ENCODE results near the gene TMEM150A. TPM values are rescaled to one million over a fixed set of nuclear protein-coding genes. Genes with fewer than 3 reads are reported as not detected.

TMEM150A gene
- total and polyA plus RNA-seq, 2 of the 13 experiments (the other 11 are each of a cell fraction or from before 2014, with no cell fraction given) = 30.1 to 70.4 TPM

- TF ChIP-seq E2F5 (CRISPR knock-in tag; conservative IDR thresholded peaks at IDR 0.05) = no peak
- TF ChIP-seq, protein P1, sequence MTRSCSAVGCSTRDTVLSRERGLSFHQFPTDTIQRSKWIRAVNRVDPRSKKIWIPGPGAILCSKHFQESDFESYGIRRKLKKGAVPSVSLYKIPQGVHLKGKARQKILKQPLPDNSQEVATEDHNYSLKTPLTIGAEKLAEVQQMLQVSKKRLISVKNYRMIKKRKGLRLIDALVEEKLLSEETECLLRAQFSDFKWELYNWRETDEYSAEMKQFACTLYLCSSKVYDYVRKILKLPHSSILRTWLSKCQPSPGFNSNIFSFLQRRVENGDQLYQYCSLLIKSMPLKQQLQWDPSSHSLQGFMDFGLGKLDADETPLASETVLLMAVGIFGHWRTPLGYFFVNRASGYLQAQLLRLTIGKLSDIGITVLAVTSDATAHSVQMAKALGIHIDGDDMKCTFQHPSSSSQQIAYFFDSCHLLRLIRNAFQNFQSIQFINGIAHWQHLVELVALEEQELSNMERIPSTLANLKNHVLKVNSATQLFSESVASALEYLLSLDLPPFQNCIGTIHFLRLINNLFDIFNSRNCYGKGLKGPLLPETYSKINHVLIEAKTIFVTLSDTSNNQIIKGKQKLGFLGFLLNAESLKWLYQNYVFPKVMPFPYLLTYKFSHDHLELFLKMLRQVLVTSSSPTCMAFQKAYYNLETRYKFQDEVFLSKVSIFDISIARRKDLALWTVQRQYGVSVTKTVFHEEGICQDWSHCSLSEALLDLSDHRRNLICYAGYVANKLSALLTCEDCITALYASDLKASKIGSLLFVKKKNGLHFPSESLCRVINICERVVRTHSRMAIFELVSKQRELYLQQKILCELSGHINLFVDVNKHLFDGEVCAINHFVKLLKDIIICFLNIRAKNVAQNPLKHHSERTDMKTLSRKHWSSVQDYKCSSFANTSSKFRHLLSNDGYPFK (CRISPR knock-in tag; IDR thresholded peaks at IDR 0.05; ENCODE audit: borderline replicate concordance) = no peak
- TF ChIP-seq, protein P2, sequence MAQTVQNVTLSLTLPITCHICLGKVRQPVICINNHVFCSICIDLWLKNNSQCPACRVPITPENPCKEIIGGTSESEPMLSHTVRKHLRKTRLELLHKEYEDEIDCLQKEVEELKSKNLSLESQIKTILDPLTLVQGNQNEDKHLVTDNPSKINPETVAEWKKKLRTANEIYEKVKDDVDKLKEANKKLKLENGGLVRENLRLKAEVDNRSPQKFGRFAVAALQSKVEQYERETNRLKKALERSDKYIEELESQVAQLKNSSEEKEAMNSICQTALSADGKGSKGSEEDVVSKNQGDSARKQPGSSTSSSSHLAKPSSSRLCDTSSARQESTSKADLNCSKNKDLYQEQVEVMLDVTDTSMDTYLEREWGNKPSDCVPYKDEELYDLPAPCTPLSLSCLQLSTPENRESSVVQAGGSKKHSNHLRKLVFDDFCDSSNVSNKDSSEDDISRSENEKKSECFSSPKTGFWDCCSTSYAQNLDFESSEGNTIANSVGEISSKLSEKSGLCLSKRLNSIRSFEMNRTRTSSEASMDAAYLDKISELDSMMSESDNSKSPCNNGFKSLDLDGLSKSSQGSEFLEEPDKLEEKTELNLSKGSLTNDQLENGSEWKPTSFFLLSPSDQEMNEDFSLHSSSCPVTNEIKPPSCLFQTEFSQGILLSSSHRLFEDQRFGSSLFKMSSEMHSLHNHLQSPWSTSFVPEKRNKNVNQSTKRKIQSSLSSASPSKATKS (CRISPR knock-in tag; IDR thresholded peaks at IDR 0.05) = no peak
- no peak for TF ChIP-seq GABPA (IDR thresholded peaks at IDR 0.05; ENCODE audit: low read depth, low read length)
- TF ChIP-seq GABPA (CRISPR knock-in tag; IDR thresholded peaks at IDR 0.05; ENCODE audit: low read depth) = no peak
- no peak; the same call in 1 of the 2 replicates for TF ChIP-seq ZC3H13 (CRISPR knock-in tag; IDR thresholded peaks at IDR 0.05)
- no peak for TF ChIP-seq ZFP36L2 (CRISPR knock-in tag; IDR thresholded peaks at IDR 0.05)
- no peak for TF ChIP-seq AFF4 (CRISPR knock-in tag; IDR thresholded peaks at IDR 0.05)
- no peak for TF ChIP-seq ZNF446 (CRISPR knock-in tag; IDR thresholded peaks at IDR 0.05)
- TF ChIP-seq MTA1 (CRISPR knock-in tag; IDR thresholded peaks at IDR 0.05; ENCODE audit: borderline replicate concordance) = no peak
- no peak for TF ChIP-seq ZNF264 (CRISPR knock-in tag; IDR thresholded peaks at IDR 0.05)
- no peak for TF ChIP-seq SIX1 (CRISPR knock-in tag; IDR thresholded peaks at IDR 0.05; ENCODE audit: borderline replicate concordance)
- no peak for TF ChIP-seq DNMT1 (CRISPR knock-in tag; IDR thresholded peaks at IDR 0.05)
- no peak for TF ChIP-seq ZIK1 (CRISPR knock-in tag; IDR thresholded peaks at IDR 0.05; ENCODE audit: borderline replicate concordance, low read depth)
- peak; percentile 49; the same call in 1 of the 2 replicates for TF ChIP-seq ELF3 (CRISPR knock-in tag; IDR thresholded peaks at IDR 0.05)
- no peak for TF ChIP-seq ZNF274 (CRISPR knock-in tag; IDR thresholded peaks at IDR 0.05)
- TF ChIP-seq ZZZ3 (CRISPR knock-in tag; IDR thresholded peaks at IDR 0.05; ENCODE audit: borderline replicate concordance) = no peak
- TF ChIP-seq ZSCAN12 (CRISPR knock-in tag; IDR thresholded peaks at IDR 0.05) = no peak
- no peak for TF ChIP-seq MAF1 (CRISPR knock-in tag; IDR thresholded peaks at IDR 0.05; ENCODE audit: borderline replicate concordance)
- TF ChIP-seq REL (CRISPR knock-in tag; conservative IDR thresholded peaks at IDR 0.05) = no peak
Observed at GRCh38 chr2:85551698-85552678, 50.5 kb downstream of the TMEM150A start (continued).
